GM18511 (cell line): ENCODE measurements around the gene ARSI.

Experiments
- ATAC-seq: cut with Tn5 transposase; IDR thresholded peaks from one replicate; pipeline ENCODE4 v1.9.1; 2021; ENCODE audit warnings: mild to moderate bottlenecking, moderate library complexity; ENCODE audit not compliant: unreplicated experiment

ARSI gene

GRCh38 chr5:150302301-150303069 lies at the start of gene ARSI:
ARSI (minus strand) TSS chr5:150302905; CDS start chr5:150302373, 532 bp downstream.
- no peak for ATAC-seq

- peak; percentile 99 for ATAC-seq
Measured at GRCh38 chr5:150350524-150351344, 48.0 kb upstream of the ARSI start.

GRCh38 chr5:150349681-150350275 lies 47.1 kb upstream of the ARSI start:
- no peak for ATAC-seq

GRCh38 chr5:150347451-150347850 lies 44.7 kb upstream of the ARSI start:
- no peak for ATAC-seq

- no peak for ATAC-seq
Measured at GRCh38 chr5:150347003-150347402, 44.3 kb upstream of the ARSI start.

GRCh38 chr5:150346592-150346991 lies 43.9 kb upstream of the ARSI start:
- no peak for ATAC-seq

GRCh38 chr5:150345716-150346115 lies 43.0 kb upstream of the ARSI start:
- no peak for ATAC-seq

- no peak for ATAC-seq
Measured at GRCh38 chr5:150343994-150344631, 41.4 kb upstream of the ARSI start.

GRCh38 chr5:150342583-150342982 lies 39.9 kb upstream of the ARSI start:
- ATAC-seq, result peak; percentile 55

- no peak for ATAC-seq
Measured at GRCh38 chr5:150341989-150342388, 39.3 kb upstream of the ARSI start.

- no peak for ATAC-seq
Measured at GRCh38 chr5:150341331-150341730, 38.6 kb upstream of the ARSI start.

GRCh38 chr5:150340614-150341255 lies 38.0 kb upstream of the ARSI start:
- no peak for ATAC-seq

- no peak for ATAC-seq
Measured at GRCh38 chr5:150339841-150340240, 37.1 kb upstream of the ARSI start.

- no peak for ATAC-seq
Measured at GRCh38 chr5:150339165-150339564, 36.5 kb upstream of the ARSI start.

GRCh38 chr5:150338546-150338945 lies 35.8 kb upstream of the ARSI start:
- no peak for ATAC-seq

GRCh38 chr5:150335778-150336177 lies 33.1 kb upstream of the ARSI start:
- ATAC-seq, result no peak

- ATAC-seq, result no peak
Measured at GRCh38 chr5:150333400-150333799, 30.7 kb upstream of the ARSI start.

- ATAC-seq, result no peak
Measured at GRCh38 chr5:150329881-150330876, 27.5 kb upstream of the ARSI start.

- no peak for ATAC-seq
Measured at GRCh38 chr5:150329038-150329437, 26.3 kb upstream of the ARSI start.

- ATAC-seq, result no peak
Measured at GRCh38 chr5:150328515-150328914, 25.8 kb upstream of the ARSI start.
